Dermis blood vessel endothelial cell (primary cell): ENCODE data around the gene KANK3. TPM values are rescaled to one million over a fixed set of nuclear protein-coding genes. Genes with fewer than 3 reads are reported as not detected.
"Not testable (repeated sequence)": the region's sequence is repeated elsewhere in the genome, so short reads cannot be mapped to it uniquely, and the experiment has no call there.

Experiments
- DNase-seq: peaks from one replicate; pipeline ENCODE4 v3.0.0; 2010
- total RNA-seq: library from RNA; depleted of rRNA; stranded (reverse); fragments of >200 nt; gene quantifications from 2 replicates; pipeline ENCODE4 v1.2.3, GENCODE V29; 2014

Gene KANK3
- total RNA-seq, 1 donor from 2014 or later = 179 TPM

GRCh38 chr19:8337728-8338127 lies 5.3 kb downstream of the KANK3 start:
- DNase-seq = no peak

GRCh38 chr19:8336660-8337059 lies 6.4 kb downstream of the KANK3 start:
- peak; percentile 58 for DNase-seq

GRCh38 chr19:8336072-8336569 lies 6.9 kb downstream of the KANK3 start:
- DNase-seq = peak; percentile 45

GRCh38 chr19:8335343-8336071 lies 7.6 kb downstream of the KANK3 start:
- no peak for DNase-seq

GRCh38 chr19:8334458-8335342 lies 8.4 kb downstream of the KANK3 start:
- DNase-seq = no peak

- no peak for DNase-seq
These were observed 9.2 kb downstream of the KANK3 start for GRCh38 chr19:8333767-8334457.

- no peak for DNase-seq
These were observed 9.9 kb downstream of the KANK3 start for GRCh38 chr19:8332976-8333766.

- DNase-seq = no peak
These were observed 11.7 kb downstream of the KANK3 start for GRCh38 chr19:8331263-8331845.

- no peak for DNase-seq
These were observed 13.1 kb downstream of the KANK3 start for GRCh38 chr19:8329996-8330395.

GRCh38 chr19:8325454-8325853 lies 17.6 kb downstream of the KANK3 start:
- DNase-seq = no peak

GRCh38 chr19:8324186-8325050 lies 18.6 kb downstream of the KANK3 start:
- DNase-seq = peak; percentile 59

- DNase-seq = peak; percentile 43
These were observed 19.3 kb downstream of the KANK3 start for GRCh38 chr19:8323781-8324185.

- DNase-seq = peak; percentile 16
These were observed 20.4 kb downstream of the KANK3 start for GRCh38 chr19:8322638-8322997.

- DNase-seq = peak; percentile 39
These were observed 20.9 kb downstream of the KANK3 start for GRCh38 chr19:8321986-8322637.

GRCh38 chr19:8321067-8321985 lies 21.7 kb downstream of the KANK3 start, which contains the start of the genes NDUFA7 and RPS28:
Gene NDUFA7 (minus strand): TSS chr19:8321375. CDS start chr19:8321358, 17 bp downstream.
Gene RPS28 (plus strand): TSS chr19:8321496. CDS start chr19:8321531, 35 bp downstream.
- DNase-seq = peak; percentile 98

- DNase-seq = peak; percentile 34
These were observed 22.4 kb downstream of the KANK3 start for GRCh38 chr19:8320564-8321066.

GRCh38 chr19:8319807-8320520 lies 23.1 kb downstream of the KANK3 start:
- DNase-seq = no peak

- DNase-seq = not testable (repeated sequence)
These were observed 24.2 kb downstream of the KANK3 start for GRCh38 chr19:8318835-8319234.
